ENCODE data around the gene ILKAP. TPM values are rescaled to one million over a fixed set of nuclear protein-coding genes. Genes with fewer than 3 reads are reported as not detected.

The ILKAP gene
- polyA plus RNA-seq, 1 of the 3 experiments (the other 2 are of a cell fraction), result 49.2 TPM

- TF ChIP-seq MXI1 (IDR thresholded peaks at IDR 0.05; ENCODE audit: low read depth, low read length), result no peak
Observed at GRCh38 chr2:238137885-238138284, 65.6 kb downstream of the ILKAP start (continued).

- H3K9ac ChIP-seq, result no peak overlapping the region
- H3K4me1 ChIP-seq (ENCODE audit: control insufficient read depth in 1 of 2, insufficient read depth in 2 of 2, low read depth in 1 of 2, low read length in 1 of 2), result peaks cover 0 to 3% of the 10 kb centered on the region in 2 experiments; a peak in 1 of 4 replicates
- DNase-seq, result no peak
- H3K9me2 ChIP-seq, result no peaks in the 10 kb centered on the region
- no peaks in the 10 kb centered on the region for H3F3A ChIP-seq (replicated peaks; ENCODE audit: insufficient read depth)
- no peak overlapping the region for H3K4me3 ChIP-seq (ENCODE audit: low read depth in 2 of 2, low read length in 1 of 2)
- H2AFZ ChIP-seq (ENCODE audit: low read depth), result no peak overlapping the region
- POLR2A ChIA-PET, result no interaction called here
- H3K27ac ChIP-seq (ENCODE audit: low read depth in 2 of 2, low read length in 1 of 2), result no peak overlapping the region
- no peak overlapping the region for H3K4me2 ChIP-seq
- no peaks in the 10 kb centered on the region for H3K9me3 ChIP-seq
- no peaks in the 10 kb centered on the region for H3K36me3 ChIP-seq (replicated peaks in 1 of 2; ENCODE audit: control insufficient read depth in 1 of 2, insufficient read depth in 2 of 2, low read length in 1 of 2)
- H3K79me2 ChIP-seq (ENCODE audit: insufficient read depth), result no peaks in the 10 kb centered on the region
- H3K27me3 ChIP-seq (ENCODE audit: insufficient read depth), result no peaks in the 10 kb centered on the region
- WGBS (ENCODE audit: low lambda C conversion rate), result 85% methylated on average over 9 of the region's 14 CpGs
- no peak for TF ChIP-seq GATA2 (CRISPR knock-in tag; IDR thresholded peaks at IDR 0.05)
- H4K20me1 ChIP-seq (ENCODE audit: insufficient read depth), result no peaks in the 10 kb centered on the region
- CTCF ChIA-PET, result interaction anchor here (0.6 to 1.4 kb wide), 3 partner anchors 11 to 846 kb away, joined by 3 read pairs; no protein-coding TSS in a partner anchor
Observed at GRCh38 chr2:238136820-238137537, 66.5 kb downstream of the ILKAP start.

GRCh38 chr2:238135601-238136150 is 67.8 kb downstream of the ILKAP start:
- H3K36me3 ChIP-seq (replicated peaks in 1 of 2; ENCODE audit: control insufficient read depth in 1 of 2, insufficient read depth in 2 of 2, low read length in 1 of 2), result no peaks in the 10 kb centered on the region
- no peaks in the 10 kb centered on the region for H3K9me3 ChIP-seq
- H3K27ac ChIP-seq (ENCODE audit: low read depth in 2 of 2, low read length in 1 of 2), result no peak overlapping the region
- H3K9me2 ChIP-seq, result no peaks in the 10 kb centered on the region
- CTCF ChIA-PET, result interaction anchor here (1.0 kb wide), 1 partner anchor 23 kb away, joined by 3 read pairs; no protein-coding TSS in a partner anchor
- no peak overlapping the region for H3K4me3 ChIP-seq (ENCODE audit: low read depth in 2 of 2, low read length in 1 of 2)
- POLR2A ChIA-PET, result no interaction called here
- no peak overlapping the region for H3K4me2 ChIP-seq
- H3K4me1 ChIP-seq (ENCODE audit: control insufficient read depth in 1 of 2, insufficient read depth in 2 of 2, low read depth in 1 of 2, low read length in 1 of 2), result no peaks in the 10 kb centered on the region; a peak in 1 of 4 replicates
- H4K20me1 ChIP-seq (ENCODE audit: insufficient read depth), result no peaks in the 10 kb centered on the region
- 74% methylated on average over 14 of the region's 15 CpGs for WGBS (ENCODE audit: low lambda C conversion rate)
- DNase-seq, result no peak
- H3K79me2 ChIP-seq (ENCODE audit: insufficient read depth), result no peaks in the 10 kb centered on the region
- H3K9ac ChIP-seq, result no peak overlapping the region
- TF ChIP-seq USF1 (IDR thresholded peaks at IDR 0.05; ENCODE audit: borderline replicate concordance, low read depth) (no peak), REST (IDR thresholded peaks at IDR 0.05; ENCODE audit: low read depth, low read length) (no peak), CTCF (IDR thresholded peaks at IDR 0.05) (no peak), ZBTB33 (IDR thresholded peaks at IDR 0.05; ENCODE audit: borderline replicate concordance, low read depth) (no peak), YY1 (IDR thresholded peaks at IDR 0.05; ENCODE audit: low read depth) (no peak)
- H2AFZ ChIP-seq (ENCODE audit: low read depth), result no peak overlapping the region
- no peaks in the 10 kb centered on the region for H3F3A ChIP-seq (replicated peaks; ENCODE audit: insufficient read depth)
- no peaks in the 10 kb centered on the region for H3K27me3 ChIP-seq (ENCODE audit: insufficient read depth)

Data from SK-N-SH (cell line).